HG03039 (cell line): ENCODE data around the gene DISP2.

ENCODE experiments used
- ATAC-seq: cut with Tn5 transposase; IDR thresholded peaks from one replicate; pipeline ENCODE4 v1.9.1; 2021; ENCODE audit warnings: mild to moderate bottlenecking, moderate library complexity; ENCODE audit not compliant: unreplicated experiment

The DISP2 gene

DNA sequence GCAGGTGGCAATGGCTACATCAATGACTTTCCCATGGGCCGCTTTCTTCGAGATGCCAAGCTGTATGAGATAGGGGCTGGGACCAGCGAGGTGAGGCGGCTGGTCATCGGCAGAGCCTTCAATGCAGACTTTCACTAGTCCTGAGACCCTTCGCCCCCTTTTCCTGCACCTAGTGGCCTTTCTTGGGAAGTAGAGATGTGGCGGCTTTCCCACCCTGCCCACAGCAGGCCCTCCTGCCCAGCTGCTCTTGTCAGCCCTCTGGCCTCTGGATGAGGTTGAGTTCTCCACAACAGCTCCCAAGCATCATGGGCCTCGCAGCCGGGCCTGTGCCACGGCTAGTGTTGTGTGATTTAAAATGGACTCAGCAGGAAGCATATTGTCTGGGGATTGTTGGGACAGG, 60.1 kb downstream of the DISP2 start:
- no peak for ATAC-seq

DNA sequence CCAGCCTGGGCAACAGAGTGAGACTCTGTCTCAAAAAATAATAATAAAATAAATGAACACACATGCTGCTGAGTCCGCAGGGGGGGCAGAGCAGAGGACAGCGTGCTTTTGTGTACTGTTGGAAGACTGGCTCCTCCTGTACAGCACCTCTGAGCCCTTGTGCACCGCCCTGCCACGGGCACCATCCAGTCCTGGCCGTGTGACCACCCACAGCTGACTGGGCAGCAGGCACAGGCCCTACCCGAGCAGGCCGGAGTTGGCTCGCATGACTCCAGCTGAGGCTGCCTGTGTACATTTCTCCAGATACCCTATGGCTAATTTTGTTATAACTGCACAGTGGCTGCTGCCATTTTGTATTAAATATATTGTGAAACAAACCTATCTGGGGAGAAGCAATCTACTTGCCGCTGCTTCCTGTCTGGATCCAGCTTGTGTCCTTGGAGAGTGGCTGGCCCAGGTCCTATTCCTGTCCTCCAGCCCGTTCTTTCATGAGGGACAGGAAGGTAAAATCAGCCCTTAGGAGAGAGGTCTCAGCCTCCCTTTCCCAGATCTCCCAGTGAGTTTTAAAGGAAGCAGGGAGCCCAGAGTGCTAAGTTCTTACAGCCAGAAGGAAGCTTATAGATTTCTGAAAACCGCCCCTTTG, 62.2 kb downstream of the DISP2 start:
- ATAC-seq: no peak

GRCh38 chr15:40420793-40421192, 62.8 kb downstream of the DISP2 start:
- ATAC-seq: no peak

DNA sequence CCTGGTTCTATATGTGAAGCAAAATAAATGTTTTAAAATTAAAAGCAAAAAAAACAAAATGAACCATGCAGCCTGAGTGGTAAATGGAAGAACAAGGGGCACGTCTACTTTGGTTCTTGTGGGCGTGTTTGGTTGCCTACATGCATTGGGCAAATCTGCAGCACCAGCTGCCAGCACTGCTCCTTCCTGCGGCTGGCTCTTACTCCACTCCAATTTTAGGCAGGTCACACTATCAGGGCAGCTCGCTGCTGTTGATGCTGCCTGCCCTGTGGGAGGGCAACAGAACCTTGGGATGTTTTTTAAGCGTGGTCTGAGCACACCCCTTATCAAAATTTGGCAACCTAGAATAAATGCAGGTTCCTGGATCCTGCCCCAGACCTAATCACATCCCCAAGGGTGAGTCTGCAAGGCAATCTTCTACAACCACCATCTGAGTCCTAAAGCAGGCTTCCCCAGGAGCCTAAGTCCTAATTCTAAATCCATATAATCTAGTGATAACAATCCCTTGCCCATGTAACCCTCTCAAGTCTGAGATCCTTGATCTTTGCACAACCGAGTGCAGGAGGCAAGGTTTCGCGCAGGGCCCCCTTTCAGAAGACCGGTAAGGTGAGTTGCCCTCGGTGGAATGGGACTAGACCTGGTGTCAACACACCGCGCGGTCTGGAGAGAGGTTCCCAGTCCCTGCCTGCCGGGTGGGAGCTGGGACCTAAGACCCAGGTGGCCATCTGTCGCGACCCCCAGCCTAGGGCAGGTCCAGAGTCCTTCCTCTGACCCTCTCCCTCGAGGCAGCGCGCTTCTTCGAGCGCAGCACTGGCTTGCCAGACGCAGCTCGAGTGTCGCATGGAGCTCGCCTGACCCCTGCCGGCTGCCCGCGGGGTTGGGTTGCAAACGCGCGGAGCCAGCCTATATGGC, 63.5 kb downstream of the DISP2 start:
- ATAC-seq: no peak

DNA sequence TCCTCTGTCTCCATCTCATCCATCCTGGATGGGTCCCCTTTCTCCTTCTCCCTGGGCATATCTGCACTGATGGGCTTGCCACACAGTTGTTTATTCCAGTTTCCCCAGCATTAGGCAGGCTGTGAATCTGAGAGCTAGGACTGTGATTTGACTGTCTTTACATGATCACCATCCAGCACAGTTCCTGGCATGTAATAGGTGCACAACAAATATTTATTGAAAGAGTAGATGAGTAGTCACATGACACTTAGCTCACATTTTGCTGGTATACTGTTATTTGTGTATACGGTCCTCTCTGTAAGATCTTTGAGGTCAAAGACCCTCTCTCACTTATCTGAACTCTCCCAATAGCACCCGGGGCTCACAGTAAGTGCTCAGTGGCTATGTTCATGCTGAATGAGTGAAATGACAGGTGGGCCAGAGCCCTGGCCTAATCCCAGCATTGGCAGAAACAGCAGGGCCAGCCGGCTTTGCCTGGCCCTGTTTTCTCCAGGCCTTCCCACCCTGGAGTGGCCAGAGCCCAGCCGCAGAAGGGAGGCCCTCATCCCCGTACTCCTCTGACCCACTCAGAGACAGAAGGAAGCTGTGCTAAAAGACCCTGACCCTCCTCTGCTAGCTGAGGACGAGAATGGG, 66.6 kb downstream of the DISP2 start:
- ATAC-seq: no peak

- ATAC-seq: no peak
Measured at GRCh38 chr15:40425681-40426080, 67.7 kb downstream of the DISP2 start.

- no peak for ATAC-seq
Measured at GRCh38 chr15:40427188-40427587, 69.2 kb downstream of the DISP2 start.

DNA sequence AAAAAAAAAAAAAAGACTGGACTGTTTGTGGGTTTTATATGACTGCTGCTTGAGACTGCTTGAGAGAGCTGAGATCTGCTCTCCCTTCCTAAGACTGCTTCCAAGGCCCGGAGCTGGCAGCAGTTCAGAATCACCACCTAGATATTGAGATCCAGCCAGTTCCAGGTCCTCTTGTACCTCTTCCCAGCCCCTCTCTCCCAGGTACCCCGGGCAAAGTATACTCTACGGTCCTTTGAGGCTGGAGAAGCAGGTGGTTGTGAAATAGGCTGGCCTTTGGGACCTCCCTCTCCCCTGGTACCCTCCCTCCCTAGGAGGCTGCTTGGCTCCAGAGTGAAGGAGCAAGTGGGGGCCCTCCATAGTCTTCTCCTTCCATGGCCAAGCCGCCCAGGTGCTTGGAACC, 70.2 kb downstream of the DISP2 start:
- ATAC-seq: no peak
